Activated CD8-positive, alpha-beta T cell treated with anti-CD3 and anti-CD28 coated beads for 36 hours (primary cell): ENCODE data around the gene RABL6. TPM values are rescaled to one million over a fixed set of nuclear protein-coding genes. Genes with fewer than 3 reads are reported as not detected.
"Not testable (repeated sequence)": the region's sequence is repeated elsewhere in the genome, so short reads cannot be mapped to it uniquely, and the experiment has no call there.

Experiments
- ATAC-seq: fragments of 200-7000 bp; cut with Tn5 transposase; one replicate; pipeline ENCODE4 v1.10.0; 2021; ENCODE audit warnings: mild to moderate bottlenecking, moderate library complexity
- CTCF ChIA-PET: fragments of 350-600 bp; sonication (Branson Sonifier 250); formaldehyde crosslinking; loops from one replicate; lab custom pipeline; 2021; ENCODE audit warnings: antibody characterized with exemption; lab: Charles Lee
- POLR2A ChIA-PET: fragments of 350-600 bp; sonication (Branson Sonifier 250); formaldehyde crosslinking; loops from one replicate; lab custom pipeline; 2021; ENCODE audit warnings: antibody characterized with exemption; lab: Charles Lee
- DNase-seq: peaks from one replicate; pipeline ENCODE4 v3.0.0-alpha.2; 2020
- H3K27ac Mint-ChIP-seq: one replicate; pipeline ENCODE4 v1.8.0; 2021; ENCODE audit warnings: mild to moderate bottlenecking, mixed read lengths
- H3K27me3 Mint-ChIP-seq: one replicate; pipeline ENCODE4 v1.8.0; 2021; ENCODE audit warnings: mixed read lengths
- H3K36me3 Mint-ChIP-seq: one replicate; pipeline ENCODE4 v1.8.0; 2021; ENCODE audit warnings: low read depth, mixed read lengths
- H3K4me1 Mint-ChIP-seq: one replicate; pipeline ENCODE4 v1.8.0; 2021; ENCODE audit warnings: low read depth, mixed read lengths
- H3K4me3 Mint-ChIP-seq: one replicate; pipeline ENCODE4 v1.8.0; 2021; ENCODE audit warnings: mild to moderate bottlenecking, moderate library complexity, mixed read lengths
- H3K9me3 Mint-ChIP-seq: one replicate; pipeline ENCODE4 v1.8.0; 2021; ENCODE audit warnings: mixed read lengths
- intact Hi-C: fragments of 100-400 bp; cut with micrococcal nuclease; formaldehyde crosslinking; loops from one replicate; pipeline ENCODE4 v1.10.0; 2022
- total RNA-seq, 2 experiments: library from RNA; stranded (reverse); gene quantifications; one replicate each; pipeline ENCODE4 v1.2.3, GENCODE V29; 2021
- TF ChIP-seq, protein P1 (sequence below): fragments of 200-600 bp; IDR thresholded peaks from one replicate; pipeline ENCODE4 v1.8.0; 2022; ENCODE audit warnings: antibody characterized with exemption, mild to moderate bottlenecking

The RABL6 gene
- total RNA-seq, 2 experiments from 2014 or later: 85.6 to 86.6 TPM

DNA sequence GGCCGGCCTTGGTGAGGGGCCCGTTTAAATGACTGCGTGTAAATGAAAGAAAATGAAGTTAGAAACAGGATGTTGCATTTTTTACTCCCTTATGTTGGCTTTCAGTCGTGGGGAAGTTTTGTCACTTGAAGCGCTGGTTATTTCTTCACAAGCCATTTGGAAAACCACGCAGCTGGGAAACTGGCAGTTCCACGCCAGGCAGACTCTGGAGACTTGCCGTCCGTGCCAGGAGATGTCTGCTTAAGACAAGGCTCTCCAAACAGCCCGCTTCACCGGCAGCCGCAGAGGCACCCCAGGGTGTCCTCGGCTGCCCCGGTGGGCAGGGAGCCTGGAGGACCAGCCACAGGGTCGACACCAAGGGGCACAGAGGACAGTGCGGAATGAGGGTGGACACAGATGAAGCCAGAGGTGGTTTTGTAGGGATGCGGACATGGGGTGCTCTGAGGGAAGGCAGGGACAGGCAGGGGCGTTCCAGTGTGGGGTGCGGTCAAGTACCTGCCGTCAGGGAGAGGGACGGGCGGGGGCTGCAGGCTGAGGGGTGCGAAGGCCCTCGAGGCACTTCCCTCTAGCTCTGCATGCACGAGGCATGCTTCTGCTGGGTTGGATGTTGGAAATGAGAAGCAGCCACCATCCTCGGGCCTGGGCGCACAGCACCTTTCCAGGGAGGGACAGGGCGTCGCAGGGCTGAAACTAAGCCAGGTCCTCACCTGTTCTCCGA is 23.4 kb downstream of the RABL6 start:
- H3K36me3 Mint-ChIP-seq: peaks cover 4% of the 10 kb centered on the region
- H3K4me1 Mint-ChIP-seq: no peaks in the 10 kb centered on the region
- H3K4me3 Mint-ChIP-seq: no peak overlapping the region
- ChIA-PET POLR2A (interaction anchor here (1.2 kb wide), 1 partner anchor 9 kb away, joined by 3 read pairs; no protein-coding TSS in a partner anchor), CTCF (no interaction called here)
- DNase-seq (no peak), ATAC-seq (no peak)
- no peaks in the 10 kb centered on the region for H3K27me3 Mint-ChIP-seq
- TF ChIP-seq, protein P1, sequence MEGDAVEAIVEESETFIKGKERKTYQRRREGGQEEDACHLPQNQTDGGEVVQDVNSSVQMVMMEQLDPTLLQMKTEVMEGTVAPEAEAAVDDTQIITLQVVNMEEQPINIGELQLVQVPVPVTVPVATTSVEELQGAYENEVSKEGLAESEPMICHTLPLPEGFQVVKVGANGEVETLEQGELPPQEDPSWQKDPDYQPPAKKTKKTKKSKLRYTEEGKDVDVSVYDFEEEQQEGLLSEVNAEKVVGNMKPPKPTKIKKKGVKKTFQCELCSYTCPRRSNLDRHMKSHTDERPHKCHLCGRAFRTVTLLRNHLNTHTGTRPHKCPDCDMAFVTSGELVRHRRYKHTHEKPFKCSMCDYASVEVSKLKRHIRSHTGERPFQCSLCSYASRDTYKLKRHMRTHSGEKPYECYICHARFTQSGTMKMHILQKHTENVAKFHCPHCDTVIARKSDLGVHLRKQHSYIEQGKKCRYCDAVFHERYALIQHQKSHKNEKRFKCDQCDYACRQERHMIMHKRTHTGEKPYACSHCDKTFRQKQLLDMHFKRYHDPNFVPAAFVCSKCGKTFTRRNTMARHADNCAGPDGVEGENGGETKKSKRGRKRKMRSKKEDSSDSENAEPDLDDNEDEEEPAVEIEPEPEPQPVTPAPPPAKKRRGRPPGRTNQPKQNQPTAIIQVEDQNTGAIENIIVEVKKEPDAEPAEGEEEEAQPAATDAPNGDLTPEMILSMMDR: no peak
- H3K9me3 Mint-ChIP-seq: no peaks in the 10 kb centered on the region
- intact Hi-C loops: no loop called here
- no peak overlapping the region for H3K27ac Mint-ChIP-seq

GRCh38 chr9:136831720-136832104 is 24.0 kb downstream of the RABL6 start:
- Mint-ChIP-seq H3K9me3 (no peaks in the 10 kb centered on the region), H3K4me1 (no peaks in the 10 kb centered on the region), H3K27ac (no peak overlapping the region), H3K4me3 (no peak overlapping the region), H3K36me3 (peaks cover 3% of the 10 kb centered on the region), H3K27me3 (no peaks in the 10 kb centered on the region)
- intact Hi-C loops: no loop called here
- no peak for ATAC-seq
- POLR2A ChIA-PET: interaction anchor here (1.2 kb wide), 1 partner anchor 8 kb away, joined by 3 read pairs; no protein-coding TSS in a partner anchor
- no peak for DNase-seq
- TF ChIP-seq, protein P1: no peak
- CTCF ChIA-PET: interaction anchor here (1.2 kb wide), 1 partner anchor 10 kb away, joined by 3 read pairs; no protein-coding TSS in a partner anchor

- POLR2A ChIA-PET: interaction anchor here (1.2 kb wide), 1 partner anchor 8 kb away, joined by 3 read pairs; no protein-coding TSS in a partner anchor
- no peak for ATAC-seq
- no peaks in the 10 kb centered on the region for H3K27me3 Mint-ChIP-seq
- CTCF ChIA-PET: interaction anchor here (0.6 to 1.2 kb wide), 2 partner anchors 9 to 244 kb away, joined by 3 read pairs; no protein-coding TSS in a partner anchor
- peaks cover 3% of the 10 kb centered on the region for H3K36me3 Mint-ChIP-seq
- TF ChIP-seq, protein P1: no peak
- DNase-seq: no peak
- no peak overlapping the region for H3K4me3 Mint-ChIP-seq
- no peaks in the 10 kb centered on the region for H3K9me3 Mint-ChIP-seq
- no peak overlapping the region for H3K27ac Mint-ChIP-seq
- intact Hi-C loops: no loop called here
- no peaks in the 10 kb centered on the region for H3K4me1 Mint-ChIP-seq
Measured at GRCh38 chr9:136832581-136832980, 24.8 kb downstream of the RABL6 start.

GRCh38 chr9:136833381-136834048 is 25.8 kb downstream of the RABL6 start:
- POLR2A ChIA-PET, ATAC-seq, H3K36me3 Mint-ChIP-seq, H3K27ac Mint-ChIP-seq, H3K9me3 Mint-ChIP-seq, DNase-seq, H3K27me3 Mint-ChIP-seq, H3K4me1 Mint-ChIP-seq, intact Hi-C loops, H3K4me3 Mint-ChIP-seq: not testable (repeated sequence)
- CTCF ChIA-PET: interaction anchor here (0.6 to 1.0 kb wide), 3 partner anchors 14 to 245 kb away, joined by 3 to 4 read pairs (median 3); no protein-coding TSS in a partner anchor

GRCh38 chr9:136835162-136835931 is 27.6 kb downstream of the RABL6 start:
- no peak for ATAC-seq
- DNase-seq: no peak
- intact Hi-C loops: no loop called here
- Mint-ChIP-seq H3K9me3 (no peaks in the 10 kb centered on the region), H3K27me3 (no peaks in the 10 kb centered on the region), H3K4me1 (peaks cover 3% of the 10 kb centered on the region), H3K27ac (no peak overlapping the region), H3K36me3 (peaks cover 2% of the 10 kb centered on the region), H3K4me3 (no peak overlapping the region)
- POLR2A ChIA-PET: no interaction called here
- CTCF ChIA-PET: interaction anchor here (0.6 to 1.3 kb wide), 2 partner anchors 9 to 36 kb away, joined by 3 to 6 read pairs; no protein-coding TSS in a partner anchor
- TF ChIP-seq, protein P1: no peak
